ENCODE measurements around the gene MIEF2. TPM values are rescaled to one million over a fixed set of nuclear protein-coding genes. Genes with fewer than 3 reads are reported as not detected.

Gene MIEF2
- total RNA-seq, 1 donor from 2014 or later: 9.5 TPM

DNA sequence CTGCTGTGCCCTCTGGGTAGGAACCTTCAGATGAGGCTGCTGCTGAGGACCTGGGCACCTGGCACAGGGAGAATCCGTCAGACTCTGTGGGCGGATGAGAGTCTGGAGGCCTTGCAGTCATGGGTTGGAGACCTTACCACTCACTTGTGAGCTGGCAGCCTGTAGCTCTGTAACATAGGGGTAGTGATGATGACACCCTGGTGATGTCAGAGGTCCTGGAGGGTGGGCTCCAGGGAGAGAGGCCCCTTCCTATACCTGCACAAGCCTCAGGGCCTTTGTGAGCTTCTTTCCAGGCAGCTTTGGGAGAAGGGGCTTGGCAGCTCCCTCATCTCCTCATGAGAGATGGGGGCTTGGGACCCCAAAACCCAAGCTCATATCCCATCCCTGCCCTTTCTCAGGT, 1.6 kb downstream of the MIEF2 start:
- TF ChIP-seq, protein P1, sequence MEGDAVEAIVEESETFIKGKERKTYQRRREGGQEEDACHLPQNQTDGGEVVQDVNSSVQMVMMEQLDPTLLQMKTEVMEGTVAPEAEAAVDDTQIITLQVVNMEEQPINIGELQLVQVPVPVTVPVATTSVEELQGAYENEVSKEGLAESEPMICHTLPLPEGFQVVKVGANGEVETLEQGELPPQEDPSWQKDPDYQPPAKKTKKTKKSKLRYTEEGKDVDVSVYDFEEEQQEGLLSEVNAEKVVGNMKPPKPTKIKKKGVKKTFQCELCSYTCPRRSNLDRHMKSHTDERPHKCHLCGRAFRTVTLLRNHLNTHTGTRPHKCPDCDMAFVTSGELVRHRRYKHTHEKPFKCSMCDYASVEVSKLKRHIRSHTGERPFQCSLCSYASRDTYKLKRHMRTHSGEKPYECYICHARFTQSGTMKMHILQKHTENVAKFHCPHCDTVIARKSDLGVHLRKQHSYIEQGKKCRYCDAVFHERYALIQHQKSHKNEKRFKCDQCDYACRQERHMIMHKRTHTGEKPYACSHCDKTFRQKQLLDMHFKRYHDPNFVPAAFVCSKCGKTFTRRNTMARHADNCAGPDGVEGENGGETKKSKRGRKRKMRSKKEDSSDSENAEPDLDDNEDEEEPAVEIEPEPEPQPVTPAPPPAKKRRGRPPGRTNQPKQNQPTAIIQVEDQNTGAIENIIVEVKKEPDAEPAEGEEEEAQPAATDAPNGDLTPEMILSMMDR (IDR thresholded peaks at IDR 0.05): no peak
- intact Hi-C loops (cut with DNase I): no loop called here
- DNase-seq: no peak
- H3K4me1 ChIP-seq: peaks cover 43% of the 10 kb centered on the region
- H3K27ac ChIP-seq: peak overlapping the region; percentile 94
- H3K4me3 ChIP-seq: peak overlapping the region; percentile 97
- no peaks in the 10 kb centered on the region for H3K9me3 ChIP-seq
- no peaks in the 10 kb centered on the region for H3K27me3 ChIP-seq (ENCODE audit: low read depth)
- peaks cover 28% of the 10 kb centered on the region for H3K36me3 ChIP-seq
- ATAC-seq: no peak

- peak; percentile 81 for DNase-seq
These were observed 2.2 kb downstream of the MIEF2 start for GRCh38 chr17:18262641-18263040.

DNA sequence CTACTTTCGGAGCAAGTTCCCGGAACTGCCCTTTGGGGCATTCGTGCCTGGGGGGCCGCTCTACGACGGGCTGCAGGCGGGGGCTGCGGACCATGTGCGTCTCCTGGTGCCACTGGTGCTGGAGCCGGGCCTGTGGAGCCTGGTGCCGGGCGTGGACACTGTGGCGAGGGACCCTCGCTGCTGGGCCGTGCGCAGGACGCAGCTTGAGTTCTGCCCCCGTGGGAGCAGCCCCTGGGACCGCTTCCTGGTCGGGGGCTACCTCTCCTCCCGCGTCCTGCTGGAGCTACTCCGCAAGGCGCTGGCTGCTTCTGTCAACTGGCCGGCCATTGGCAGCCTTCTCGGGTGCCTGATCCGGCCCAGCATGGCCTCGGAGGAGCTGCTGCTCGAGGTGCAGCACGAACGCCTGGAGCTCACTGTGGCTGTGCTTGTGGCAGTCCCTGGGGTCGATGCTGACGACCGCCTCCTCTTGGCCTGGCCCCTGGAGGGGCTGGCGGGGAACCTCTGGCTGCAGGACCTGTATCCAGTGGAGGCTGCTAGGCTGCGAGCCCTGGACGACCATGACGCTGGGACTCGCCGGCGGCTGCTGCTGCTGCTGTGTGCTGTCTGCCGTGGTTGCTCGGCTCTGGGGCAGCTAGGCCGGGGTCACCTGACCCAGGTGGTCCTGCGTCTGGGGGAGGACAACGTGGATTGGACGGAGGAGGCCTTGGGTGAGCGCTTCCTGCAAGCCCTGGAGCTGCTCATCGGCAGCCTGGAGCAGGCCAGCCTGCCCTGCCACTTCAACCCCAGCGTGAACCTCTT, 3.6 kb downstream of the MIEF2 start:
- H3K36me3 ChIP-seq: peaks cover 28% of the 10 kb centered on the region
- ATAC-seq (no peak), DNase-seq (no peak)
- H3K9me3 ChIP-seq: no peaks in the 10 kb centered on the region
- H3K4me1 ChIP-seq: peaks cover 31% of the 10 kb centered on the region
- H3K27ac ChIP-seq: no peak overlapping the region
- intact Hi-C loops (cut with DNase I): no loop called here
- no peak overlapping the region for H3K4me3 ChIP-seq
- TF ChIP-seq, protein P1 (IDR thresholded peaks at IDR 0.05): no peak
- H3K27me3 ChIP-seq (ENCODE audit: low read depth): no peaks in the 10 kb centered on the region

More at GRCh38 chr17:18262641-18263040, 2.2 kb downstream of the MIEF2 start:
- peaks cover 28% of the 10 kb centered on the region for H3K36me3 ChIP-seq
- H3K4me3 ChIP-seq: no peak overlapping the region
- no peaks in the 10 kb centered on the region for H3K9me3 ChIP-seq
- intact Hi-C loops (cut with DNase I): no loop called here
- ATAC-seq: no peak
- no peak overlapping the region for H3K27ac ChIP-seq
- no peaks in the 10 kb centered on the region for H3K27me3 ChIP-seq (ENCODE audit: low read depth)
- H3K4me1 ChIP-seq: peaks cover 37% of the 10 kb centered on the region
- TF ChIP-seq, protein P1 (IDR thresholded peaks at IDR 0.05): no peak

DNA sequence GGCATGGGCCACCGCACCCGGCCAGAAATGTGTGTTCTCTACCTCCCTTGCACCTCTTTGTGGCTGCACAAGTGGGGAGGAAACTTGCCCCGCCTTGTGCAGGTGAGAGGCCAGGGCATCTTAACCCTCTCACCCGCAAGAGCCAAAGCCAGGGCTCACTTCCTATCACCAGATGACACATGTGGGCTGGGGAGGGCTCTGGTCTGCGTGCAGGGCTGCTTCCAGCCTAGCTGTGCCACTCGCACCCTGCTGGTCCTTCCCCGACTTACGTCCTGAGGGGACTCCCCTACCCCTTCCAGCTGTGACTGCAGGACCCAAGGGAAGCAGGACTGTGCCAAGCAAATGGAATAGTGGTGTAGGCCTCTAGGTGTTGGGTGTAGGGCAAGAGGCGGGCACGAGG, 6.9 kb downstream of the MIEF2 start:
- intact Hi-C loops (cut with DNase I): no loop called here
- TF ChIP-seq, protein P1 (IDR thresholded peaks at IDR 0.05): no peak

GRCh38 chr17:18267927-18268711, 7.7 kb downstream of the MIEF2 start:
- H3K27me3 ChIP-seq (ENCODE audit: low read depth): no peaks in the 10 kb centered on the region
- H3K27ac ChIP-seq: no peak overlapping the region
- intact Hi-C loops (cut with DNase I): no loop called here
- peaks cover 28% of the 10 kb centered on the region for H3K36me3 ChIP-seq
- no peaks in the 10 kb centered on the region for H3K9me3 ChIP-seq
- peaks cover under 1% of the 10 kb centered on the region for H3K4me1 ChIP-seq
- TF ChIP-seq, protein P1 (IDR thresholded peaks at IDR 0.05): no peak
- ATAC-seq (peak; percentile 20 to 29), DNase-seq (no peak)
- H3K4me3 ChIP-seq: no peak overlapping the region

More for the DNA sequence above, 6.9 kb downstream of the MIEF2 start:
- Histone ChIP-seq H3K4me3 (no peak overlapping the region), H3K9me3 (no peaks in the 10 kb centered on the region), H3K4me1 (peaks cover 6% of the 10 kb centered on the region), H3K36me3 (peaks cover 28% of the 10 kb centered on the region), H3K27me3 (ENCODE audit: low read depth) (no peaks in the 10 kb centered on the region), H3K27ac (no peak overlapping the region)
- no peak for DNase-seq
- no peak for ATAC-seq

Data from lower lobe of right lung (tissue), 2 donors.